DND-41 (cell line): Measurements from ENCODE around the gene OPRL1.

ENCODE experiments used
- CTCF ChIP-seq: IDR thresholded peaks from 2 replicates; pipeline ENCODE4 v1.5.1; 2012; ENCODE audit warnings: borderline replicate concordance, low read length, moderate library complexity, mild to moderate bottlenecking; ENCODE audit not compliant: poor library complexity, severe bottlenecking; ENCODE audit errors: extremely low read depth
- EZH2 ChIP-seq: IDR thresholded peaks from 3 replicates; pipeline ENCODE4 v1.6.1; 2012; ENCODE audit warnings: borderline replicate concordance, low read depth, mild to moderate bottlenecking, moderate library complexity, low read length, inconsistent platforms; ENCODE audit not compliant: severe bottlenecking

GRCh38 chr20:64083804-64084684, 4.2 kb downstream of the OPRL1 start, which contains the start of gene LKAAEAR1:
- TF ChIP-seq EZH2: peak; percentile 64
- TF ChIP-seq CTCF: peak; percentile 3
